HG02798 (cell line): ENCODE results near the gene MAML3.
A peak's percentile ranks its signal among the peaks of the same experiment; 100 is the strongest.

Experiments
- ATAC-seq: cut with Tn5 transposase; IDR thresholded peaks from one replicate; pipeline ENCODE4 v1.9.1; 2021; ENCODE audit warnings: mild to moderate bottlenecking; ENCODE audit not compliant: unreplicated experiment, poor library complexity

MAML3 gene

DNA sequence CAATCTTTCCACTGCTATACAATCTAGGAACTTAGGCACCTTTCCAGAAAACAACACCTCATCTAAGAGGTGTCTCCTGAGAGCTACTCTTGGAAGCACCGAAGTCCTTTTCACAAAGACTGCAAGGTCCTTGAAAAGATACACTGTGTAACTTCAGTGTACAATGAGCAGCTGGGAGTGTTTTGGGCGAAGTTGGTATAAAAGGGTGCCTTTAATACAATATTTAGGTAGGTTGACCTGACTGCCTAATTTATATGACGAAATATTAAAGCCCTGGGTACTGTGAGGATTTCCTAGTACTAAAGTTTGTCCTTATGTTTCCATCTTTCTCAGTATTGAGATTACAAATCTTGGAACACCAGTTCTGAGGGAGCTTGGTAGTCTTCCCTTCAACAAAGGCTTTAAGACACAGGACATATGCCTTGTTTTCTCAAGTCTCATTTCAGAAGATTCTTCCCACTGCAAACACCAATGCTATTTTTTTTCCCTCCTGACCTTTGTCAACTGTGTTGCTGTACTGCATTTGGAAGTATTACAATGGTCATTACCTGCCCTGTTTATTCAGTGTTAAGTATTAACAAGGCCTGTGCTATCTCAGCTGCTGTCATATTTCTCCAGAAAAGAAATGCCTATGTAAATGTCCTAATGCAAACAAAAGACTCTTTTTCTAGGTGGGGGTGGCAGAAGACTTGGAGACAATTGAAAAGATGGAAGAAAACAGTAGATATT is 134.2 kb downstream of the MAML3 start:
- no peak for ATAC-seq

DNA sequence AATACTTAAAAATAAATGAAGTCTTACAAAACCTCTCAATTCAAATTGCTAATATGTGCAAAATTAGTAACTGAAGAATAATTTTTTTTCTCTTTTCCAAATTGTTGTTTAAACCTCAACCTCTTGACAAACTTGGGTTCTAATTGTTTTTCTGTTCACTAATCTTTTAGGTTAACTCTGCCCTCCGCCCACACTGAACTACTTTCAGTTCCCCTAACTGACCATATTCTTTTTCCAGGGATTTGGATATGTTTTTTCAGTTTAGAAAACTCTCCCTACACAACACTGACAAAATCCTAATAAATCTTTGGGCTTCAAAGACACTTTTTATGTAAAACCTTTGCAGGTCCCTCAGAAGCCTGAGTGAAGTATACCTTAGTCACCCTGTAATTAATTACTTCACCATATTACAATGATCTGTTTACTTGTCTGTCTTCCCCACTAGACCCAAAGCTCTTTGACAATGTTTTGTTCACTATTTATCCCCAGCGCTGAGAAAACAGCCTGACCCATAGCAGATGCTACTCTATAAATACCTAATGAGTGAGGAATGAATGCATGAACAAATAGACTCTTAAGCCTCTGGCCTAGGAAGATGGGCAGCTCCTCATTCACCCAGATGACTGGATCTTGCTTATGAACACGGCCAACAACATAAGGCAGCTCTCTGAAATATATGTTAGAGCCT is 134.9 kb downstream of the MAML3 start:
- ATAC-seq, result no peak

GRCh38 chr4:140014284-140014683 is 139.7 kb downstream of the MAML3 start:
- ATAC-seq, result no peak

DNA sequence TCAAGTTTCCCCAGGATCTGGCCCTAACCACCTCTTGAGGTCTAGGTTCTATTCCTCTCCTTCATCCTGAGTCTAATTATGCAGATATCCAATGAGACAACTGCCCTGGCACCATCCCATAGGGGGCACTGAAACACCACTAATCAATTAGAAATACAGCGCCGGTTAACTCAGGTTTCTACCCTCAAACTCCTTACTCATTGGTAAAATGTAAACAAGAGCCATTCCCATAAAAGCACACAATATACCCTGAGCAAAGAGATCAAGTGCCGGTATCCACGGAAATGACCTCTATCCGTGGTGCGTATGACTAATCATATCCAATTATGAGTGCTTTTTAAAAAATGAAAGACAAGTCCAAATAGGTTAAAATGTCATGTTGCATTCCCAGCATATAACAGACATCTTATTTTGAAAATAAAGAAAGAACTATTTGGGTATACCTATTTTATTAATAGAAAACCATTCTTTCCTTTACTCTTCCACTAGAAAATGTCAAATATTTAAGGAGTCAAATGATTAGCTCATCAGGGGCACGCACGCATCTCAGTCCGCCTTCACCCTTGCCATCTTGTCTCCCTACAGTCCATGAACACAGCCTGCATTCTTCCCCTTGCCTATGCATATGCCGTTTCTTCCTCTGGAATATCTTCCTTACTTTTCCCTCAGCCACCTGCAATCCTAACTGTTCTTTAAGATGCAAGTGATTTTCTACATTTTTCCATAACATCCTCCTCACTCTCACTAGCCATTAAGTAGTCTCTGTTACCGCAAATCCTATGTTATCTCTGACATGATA is 141.1 kb downstream of the MAML3 start:
- peak; percentile 77 for ATAC-seq

DNA sequence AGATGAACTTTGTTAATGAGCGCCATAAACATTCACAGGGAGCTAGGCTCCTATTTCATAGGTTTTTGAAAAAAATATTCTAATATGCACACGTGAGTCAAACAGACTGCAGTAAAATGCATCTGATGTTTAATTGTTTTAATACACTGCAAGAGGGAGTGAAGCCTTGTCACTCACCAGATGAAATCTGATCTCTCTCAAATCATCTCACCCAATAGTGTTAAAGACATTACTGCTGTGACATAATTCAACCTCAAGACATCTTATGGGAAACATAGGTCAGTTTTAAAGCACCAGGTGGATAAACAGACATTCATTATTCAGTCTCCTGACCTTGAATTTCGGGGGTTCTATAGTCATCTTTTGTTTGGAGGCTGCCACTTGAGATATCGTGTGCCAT is 148.3 kb downstream of the MAML3 start:
- no peak for ATAC-seq

DNA sequence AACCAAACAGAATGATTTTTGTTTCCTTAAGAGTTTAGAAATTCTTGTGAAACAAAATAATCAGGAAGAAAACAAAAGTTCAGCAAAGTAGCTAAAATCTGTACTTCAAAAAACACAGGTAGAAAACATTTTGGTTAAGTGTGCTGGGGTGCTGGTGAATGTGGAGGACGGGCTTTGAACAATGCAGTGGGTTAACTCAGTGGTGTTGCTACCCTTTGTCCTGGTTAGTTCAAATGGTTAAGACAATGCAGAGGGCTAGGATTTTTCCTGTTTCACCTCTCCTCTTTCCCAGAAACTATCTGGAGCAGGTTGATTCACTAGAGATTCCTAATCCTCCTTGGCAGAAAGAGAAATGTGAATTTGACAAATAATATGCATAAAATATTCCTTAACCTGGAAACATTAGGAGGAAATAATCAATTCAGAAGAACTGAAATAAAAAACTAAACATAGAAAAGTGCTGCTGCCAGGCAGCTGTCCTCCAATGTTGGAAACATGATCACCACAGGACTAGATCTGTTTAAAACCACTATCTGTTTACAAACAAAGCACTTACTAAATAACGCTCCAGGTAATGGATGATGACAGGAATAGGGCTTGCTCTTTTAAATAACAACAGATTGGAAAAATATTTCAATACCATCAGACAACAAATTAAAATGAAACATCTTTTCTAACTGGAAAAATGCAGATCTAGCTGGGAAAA is 148.9 kb downstream of the MAML3 start:
- no peak for ATAC-seq

- no peak for ATAC-seq
Measured at GRCh38 chr4:140004549-140004895, 149.5 kb downstream of the MAML3 start.

GRCh38 chr4:140003876-140004548 is 150.0 kb downstream of the MAML3 start:
- ATAC-seq, result no peak

- no peak for ATAC-seq
Measured at GRCh38 chr4:140000232-140000631, 153.8 kb downstream of the MAML3 start.

- ATAC-seq, result no peak
Measured at GRCh38 chr4:139988863-139989765, 164.9 kb downstream of the MAML3 start.

GRCh38 chr4:139987502-139987850 is 166.5 kb downstream of the MAML3 start:
- ATAC-seq, result no peak

DNA sequence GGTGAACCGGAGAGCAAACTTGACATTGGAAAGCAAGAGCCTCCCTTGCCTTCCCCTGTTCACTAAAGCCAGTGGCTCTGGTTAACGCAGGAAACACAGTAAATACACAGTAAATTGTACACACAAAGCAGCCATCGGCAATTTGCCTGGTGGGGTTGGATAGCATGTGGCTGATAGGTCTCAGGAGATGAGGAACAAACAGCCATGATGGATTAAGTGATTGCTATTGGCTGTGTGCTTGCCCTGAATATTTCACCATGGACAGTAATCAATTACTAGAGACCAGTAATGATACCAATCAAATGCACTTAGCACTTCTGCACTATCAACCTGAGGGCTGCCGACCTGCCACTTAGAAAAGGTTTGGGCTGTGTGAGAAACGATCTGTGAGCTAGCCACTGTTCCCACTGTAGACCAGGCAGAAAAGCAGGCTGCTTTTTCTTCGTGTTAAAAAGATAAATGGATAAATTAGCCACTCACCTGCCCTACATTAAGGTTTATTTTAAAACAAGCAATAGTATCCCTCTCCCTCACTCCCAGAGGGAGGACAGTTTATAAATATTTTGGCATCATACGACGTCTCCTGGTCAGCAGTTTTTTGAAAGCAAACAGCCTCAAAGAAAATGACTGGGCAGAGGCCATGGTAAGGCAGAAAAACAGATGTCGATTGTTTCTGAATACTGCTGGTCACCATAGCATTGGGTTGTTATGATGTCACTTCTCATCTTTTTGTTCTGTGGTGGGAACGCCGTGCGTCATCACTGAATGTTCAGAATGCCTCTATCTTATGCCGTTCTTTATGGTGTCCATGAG is 167.1 kb downstream of the MAML3 start:
- no peak for ATAC-seq

DNA sequence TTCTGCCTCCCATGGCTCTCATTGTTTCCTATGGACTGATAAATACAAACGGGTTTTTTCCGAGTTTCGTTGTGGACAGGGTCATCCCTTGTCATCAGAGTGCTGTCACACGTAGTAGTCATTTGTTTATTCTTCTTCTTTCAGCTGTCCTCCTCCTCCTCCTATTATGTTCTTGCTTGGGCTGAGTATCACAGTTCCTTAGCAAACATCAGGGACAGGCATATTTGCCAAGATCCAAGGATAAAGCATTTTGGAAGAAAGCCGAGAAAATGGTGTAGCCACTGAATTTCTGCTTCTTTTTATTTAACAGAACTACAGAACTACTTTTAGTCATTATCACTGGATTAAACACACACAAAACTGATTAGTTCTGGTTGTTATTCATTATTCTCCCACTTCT is 167.9 kb downstream of the MAML3 start:
- no peak for ATAC-seq

DNA sequence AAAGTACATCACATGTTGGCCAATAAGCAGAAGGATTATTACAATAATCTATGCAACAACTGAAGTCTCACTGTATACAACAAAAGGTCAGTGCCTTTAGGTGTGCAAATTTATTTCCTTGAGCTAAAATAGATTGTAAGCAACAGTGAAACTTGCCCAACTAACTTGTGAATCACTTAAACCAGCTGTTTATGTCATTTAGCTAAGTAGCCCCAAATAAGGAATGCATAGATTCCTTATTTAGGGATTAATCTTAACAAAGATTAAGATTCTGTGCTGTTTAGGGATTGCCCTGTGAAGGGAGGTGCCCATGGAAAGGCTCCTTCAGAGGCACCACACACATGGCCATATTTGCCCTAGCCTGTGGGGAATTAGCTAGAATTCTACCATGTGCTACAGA is 168.6 kb downstream of the MAML3 start:
- ATAC-seq, result no peak

DNA sequence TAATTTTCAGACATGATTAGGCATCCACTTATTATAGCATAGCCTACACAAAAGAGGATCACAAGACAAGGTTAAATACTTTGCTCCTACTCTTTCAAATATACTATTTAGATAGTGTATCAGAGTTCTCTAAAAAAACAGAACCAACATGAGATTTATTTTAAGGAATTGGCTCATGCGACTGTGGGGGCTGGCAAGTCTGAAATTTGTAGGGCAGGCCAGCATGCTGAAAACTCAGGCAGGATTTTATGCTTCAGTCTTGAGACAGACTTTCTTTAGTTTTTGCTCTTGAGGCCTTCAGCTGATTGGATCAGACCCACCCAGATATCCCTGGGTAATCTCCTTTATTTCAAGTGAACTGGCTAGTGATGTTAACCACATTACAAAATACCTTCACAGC is 169.5 kb downstream of the MAML3 start:
- ATAC-seq, result no peak

- peak; percentile 92 for ATAC-seq
Measured at GRCh38 chr4:139978692-139979091, 175.3 kb downstream of the MAML3 start.

DNA sequence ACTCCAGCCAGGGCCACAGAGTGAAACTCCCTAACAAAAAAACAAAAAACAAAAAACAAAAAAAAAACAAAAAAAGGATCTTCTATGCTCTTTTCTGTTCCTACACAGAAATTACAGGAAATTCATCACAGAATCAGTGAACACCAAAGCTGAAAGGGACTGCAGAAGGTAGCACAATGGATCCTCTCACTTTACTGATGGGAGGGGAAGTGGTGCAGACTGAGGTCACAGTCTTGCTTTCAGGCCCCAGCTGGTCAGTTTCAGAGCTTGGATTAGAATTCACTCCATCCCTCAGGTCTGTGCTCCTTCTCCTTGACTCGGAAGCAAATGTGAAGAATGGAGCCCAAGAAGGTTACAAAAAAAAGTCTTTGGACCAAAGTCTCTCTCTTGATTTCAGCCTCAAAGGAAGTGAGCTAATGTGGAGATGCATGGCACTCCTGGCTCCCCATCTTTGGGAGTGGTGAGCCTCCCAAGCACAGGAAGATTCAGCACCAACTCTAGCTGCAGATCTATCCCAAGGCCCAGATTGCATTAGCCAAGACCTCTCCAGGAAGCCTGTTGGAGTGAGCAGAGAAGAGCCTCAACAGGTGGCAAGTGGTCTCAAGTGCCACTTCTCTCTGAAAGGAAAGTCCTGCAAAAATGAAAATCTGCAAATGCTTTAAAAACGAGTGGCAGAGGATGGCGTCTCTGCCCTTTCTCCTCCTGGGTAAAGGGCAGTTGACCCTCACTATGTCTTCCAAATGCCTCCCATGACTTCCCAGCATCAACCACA is 176.0 kb downstream of the MAML3 start:
- ATAC-seq, result peak; percentile 33

GRCh38 chr4:139975830-139976272 is 178.1 kb downstream of the MAML3 start:
- ATAC-seq, result no peak
